ENCODE results near the gene GOLT1B. TPM values are rescaled to one million over a fixed set of nuclear protein-coding genes. Genes with fewer than 3 reads are reported as not detected.

The GOLT1B gene
- total RNA-seq, 1 experiment from 2014 or later, result 31.4 TPM

DNA sequence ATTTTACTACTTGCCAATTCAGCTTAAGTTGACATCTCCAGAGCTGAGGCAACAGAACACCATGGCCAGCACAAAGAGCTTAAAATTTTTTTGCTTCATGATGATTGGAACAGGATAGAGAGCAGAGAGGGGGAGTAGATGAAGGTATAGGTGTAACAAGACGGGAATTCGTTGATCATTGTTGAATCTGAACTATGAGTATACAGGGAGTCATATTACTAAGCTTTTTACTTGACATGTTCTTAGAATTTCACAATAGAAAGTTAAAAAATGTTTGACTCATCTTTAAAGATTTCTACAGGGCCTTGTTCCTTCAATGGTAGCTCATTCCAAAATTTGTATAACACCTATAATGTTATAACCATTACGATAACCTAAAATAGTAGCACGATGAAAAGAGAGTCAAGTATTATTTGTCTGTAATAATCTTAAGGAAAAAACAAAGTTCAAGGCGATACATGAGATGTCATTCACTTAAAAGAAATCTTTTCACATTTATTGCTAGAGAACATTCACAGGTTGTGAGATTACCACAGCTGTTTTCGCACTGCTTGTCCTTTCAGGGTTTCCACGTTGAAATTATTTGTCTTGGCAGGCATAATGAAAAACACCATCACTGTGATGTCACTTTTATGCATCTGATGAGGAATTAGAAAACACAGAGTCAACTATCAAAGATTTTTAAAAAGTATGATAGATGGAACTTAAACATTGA is 58.4 kb downstream of the GOLT1B start:
- no TSS peak for BruUV-seq (replicated peaks)
- POLR2A ChIA-PET (ENCODE audit: low non-redundant PET), result no interaction called here
- no peaks in the 10 kb centered on the region for H3K36me3 ChIP-seq (ENCODE audit: insufficient read depth, low read length, poor library complexity, severe bottlenecking)
- no peaks in the 10 kb centered on the region for H3K27me3 ChIP-seq (replicated peaks; ENCODE audit: insufficient read depth, low read depth, low read length, poor library complexity)
- no peak overlapping the region for H3K27ac ChIP-seq (ENCODE audit: low read depth, low read length, poor library complexity, severe bottlenecking)
- H3K9me3 ChIP-seq (ENCODE audit: low read depth, low read length, poor library complexity, severe bottlenecking), result no peaks in the 10 kb centered on the region
- H3K4me3 ChIP-seq (ENCODE audit: low read depth, low read length, poor library complexity, severe bottlenecking), result no peak overlapping the region
- DNase-seq (ENCODE audit: low spot score), result no peak
- intact Hi-C loops (cut with micrococcal nuclease; ENCODE audit: unreplicated experiment), result no loop called here
- CTCF ChIA-PET, result no interaction called here
- H3K4me1 ChIP-seq (ENCODE audit: insufficient read depth, low read length, poor library complexity, severe bottlenecking), result no peaks in the 10 kb centered on the region
- no peak for TF ChIP-seq EZH2 (IDR thresholded peaks at IDR 0.05; ENCODE audit: borderline replicate concordance, low read depth, low read length, poor library complexity, severe bottlenecking)
- TF ChIP-seq, protein P1, sequence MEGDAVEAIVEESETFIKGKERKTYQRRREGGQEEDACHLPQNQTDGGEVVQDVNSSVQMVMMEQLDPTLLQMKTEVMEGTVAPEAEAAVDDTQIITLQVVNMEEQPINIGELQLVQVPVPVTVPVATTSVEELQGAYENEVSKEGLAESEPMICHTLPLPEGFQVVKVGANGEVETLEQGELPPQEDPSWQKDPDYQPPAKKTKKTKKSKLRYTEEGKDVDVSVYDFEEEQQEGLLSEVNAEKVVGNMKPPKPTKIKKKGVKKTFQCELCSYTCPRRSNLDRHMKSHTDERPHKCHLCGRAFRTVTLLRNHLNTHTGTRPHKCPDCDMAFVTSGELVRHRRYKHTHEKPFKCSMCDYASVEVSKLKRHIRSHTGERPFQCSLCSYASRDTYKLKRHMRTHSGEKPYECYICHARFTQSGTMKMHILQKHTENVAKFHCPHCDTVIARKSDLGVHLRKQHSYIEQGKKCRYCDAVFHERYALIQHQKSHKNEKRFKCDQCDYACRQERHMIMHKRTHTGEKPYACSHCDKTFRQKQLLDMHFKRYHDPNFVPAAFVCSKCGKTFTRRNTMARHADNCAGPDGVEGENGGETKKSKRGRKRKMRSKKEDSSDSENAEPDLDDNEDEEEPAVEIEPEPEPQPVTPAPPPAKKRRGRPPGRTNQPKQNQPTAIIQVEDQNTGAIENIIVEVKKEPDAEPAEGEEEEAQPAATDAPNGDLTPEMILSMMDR (conservative IDR thresholded peaks at IDR 0.05; ENCODE audit: low read depth, low read length), result no peak

DNA sequence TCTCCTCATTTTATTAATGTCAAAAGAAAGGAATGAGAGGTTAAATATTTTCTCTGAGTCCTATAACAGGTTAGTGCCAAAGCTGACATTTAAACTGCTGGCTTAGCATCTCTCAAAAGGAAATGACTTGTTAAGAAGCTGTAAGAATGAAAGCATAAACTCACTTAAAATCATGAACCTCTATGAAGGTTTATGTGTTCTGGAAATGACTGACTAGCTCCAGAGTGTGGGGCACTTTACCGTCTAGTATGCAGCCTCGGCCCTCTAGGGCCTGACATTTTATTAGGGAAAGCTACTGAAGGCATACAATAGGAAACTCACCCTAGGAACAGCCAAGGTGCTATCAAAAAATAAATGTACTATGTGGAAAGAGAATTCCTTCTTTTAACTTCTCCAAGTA is 59.6 kb downstream of the GOLT1B start:
- POLR2A ChIA-PET (ENCODE audit: low non-redundant PET), result no interaction called here
- Histone ChIP-seq H3K27me3 (replicated peaks; ENCODE audit: insufficient read depth, low read depth, low read length, poor library complexity) (no peaks in the 10 kb centered on the region), H3K27ac (ENCODE audit: low read depth, low read length, poor library complexity, severe bottlenecking) (no peak overlapping the region), H3K4me3 (ENCODE audit: low read depth, low read length, poor library complexity, severe bottlenecking) (no peak overlapping the region), H3K9me3 (ENCODE audit: low read depth, low read length, poor library complexity, severe bottlenecking) (no peaks in the 10 kb centered on the region), H3K4me1 (ENCODE audit: insufficient read depth, low read length, poor library complexity, severe bottlenecking) (no peaks in the 10 kb centered on the region), H3K36me3 (ENCODE audit: insufficient read depth, low read length, poor library complexity, severe bottlenecking) (no peaks in the 10 kb centered on the region)
- no TSS peak for BruUV-seq (replicated peaks)
- intact Hi-C loops (cut with micrococcal nuclease; ENCODE audit: unreplicated experiment), result no loop called here
- no peak for DNase-seq (ENCODE audit: low spot score)
- CTCF ChIA-PET, result no interaction called here
- no peak for TF ChIP-seq EZH2 (IDR thresholded peaks at IDR 0.05; ENCODE audit: borderline replicate concordance, low read depth, low read length, poor library complexity, severe bottlenecking)
- TF ChIP-seq, protein P1 (conservative IDR thresholded peaks at IDR 0.05; ENCODE audit: low read depth, low read length), result no peak

DNA sequence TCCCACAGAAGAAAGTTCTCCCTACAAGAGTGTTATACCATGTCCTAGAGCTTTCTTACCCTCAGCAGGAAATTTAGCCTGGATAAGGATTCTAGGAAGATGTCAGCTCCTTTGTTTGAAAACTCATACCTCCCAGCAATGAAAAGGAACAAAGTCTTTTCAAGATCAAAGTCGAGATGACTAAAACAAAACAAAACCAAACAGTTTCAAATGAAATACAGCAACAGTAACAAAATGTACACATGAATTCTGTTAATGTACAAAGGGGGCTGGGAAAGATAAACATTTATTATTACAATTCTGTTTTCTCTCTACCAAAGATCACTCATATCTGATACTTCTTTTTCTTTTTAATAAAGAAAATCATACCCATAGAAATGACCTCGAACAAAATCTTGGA is 61.3 kb downstream of the GOLT1B start:
- no peaks in the 10 kb centered on the region for H3K27me3 ChIP-seq (replicated peaks; ENCODE audit: insufficient read depth, low read depth, low read length, poor library complexity)
- H3K4me1 ChIP-seq (ENCODE audit: insufficient read depth, low read length, poor library complexity, severe bottlenecking), result no peaks in the 10 kb centered on the region
- ChIA-PET POLR2A (ENCODE audit: low non-redundant PET) (no interaction called here), CTCF (no interaction called here)
- no peaks in the 10 kb centered on the region for H3K9me3 ChIP-seq (ENCODE audit: low read depth, low read length, poor library complexity, severe bottlenecking)
- DNase-seq (ENCODE audit: low spot score), result no peak
- no TSS peak for BruUV-seq (replicated peaks)
- no peak overlapping the region for H3K4me3 ChIP-seq (ENCODE audit: low read depth, low read length, poor library complexity, severe bottlenecking)
- no peak overlapping the region for H3K27ac ChIP-seq (ENCODE audit: low read depth, low read length, poor library complexity, severe bottlenecking)
- no peaks in the 10 kb centered on the region for H3K36me3 ChIP-seq (ENCODE audit: insufficient read depth, low read length, poor library complexity, severe bottlenecking)
- intact Hi-C loops (cut with micrococcal nuclease; ENCODE audit: unreplicated experiment), result no loop called here
- TF ChIP-seq EZH2 (IDR thresholded peaks at IDR 0.05; ENCODE audit: borderline replicate concordance, low read depth, low read length, poor library complexity, severe bottlenecking), result no peak
- TF ChIP-seq, protein P1 (conservative IDR thresholded peaks at IDR 0.05; ENCODE audit: low read depth, low read length), result no peak

Data from A673 (cell line).